Testis (tissue), 3 donors: ENCODE results near the gene PDZD4. TPM values are rescaled to one million over a fixed set of nuclear protein-coding genes. Genes with fewer than 3 reads are reported as not detected.

Experiments
- DNase-seq: peaks from one replicate; pipeline ENCODE4 v3.0.0-alpha.2; 2019
- H3K27ac ChIP-seq, 2 donors: fragments of 200-600 bp; sonication (generic); one replicate each; pipeline ENCODE4 v1.5.1; 2019
- H3K27me3 ChIP-seq: fragments of 200-600 bp; sonication (generic); one replicate; pipeline ENCODE4 v1.5.1; 2019
- H3K36me3 ChIP-seq: fragments of 200-600 bp; sonication (generic); one replicate; pipeline ENCODE4 v1.5.1; 2017; ENCODE audit warnings: low read depth; ENCODE audit errors: missing control alignments
- H3K4me1 ChIP-seq: fragments of 200-600 bp; sonication (generic); one replicate; pipeline ENCODE4 v1.5.1; 2019
- H3K4me3 ChIP-seq, 2 donors: fragments of 200-600 bp; sonication (generic); one replicate each; pipeline ENCODE4 v1.5.1; 2017 to 2019
- H3K9me3 ChIP-seq: fragments of 200-600 bp; sonication (generic); one replicate; pipeline ENCODE4 v1.5.1; 2017
- POLR2A ChIP-seq: fragments of 450-650 bp; IDR thresholded peaks from one replicate; pipeline ENCODE4 v1.6.1; 2017; ENCODE audit warnings: antibody characterized with exemption, mild to moderate bottlenecking, moderate library complexity
- WGBS, 2 donors: methylation state at CpG; one replicate each; pipeline ENCODE4 v1.1.5; 2018; 5-methylcytosine and 5-hydroxymethylcytosine counted together
- intact Hi-C: fragments of 100-400 bp; cut with DNase I; formaldehyde crosslinking; loops from one replicate; pipeline ENCODE4 v1.15.1; 2023; ENCODE audit warnings: low total_unique reads
- polyA plus RNA-seq: library from polyadenylated mRNA; stranded (reverse); fragments of 350-450 nt; fragmentation: Illumina TruSeq; extraction: RNeasy Lipid Tissue Mini Kit (QIAGEN cat#74804); gene quantifications from one replicate; pipeline ENCODE4 v1.2.3, GENCODE V29; 2014; ENCODE audit warnings: low read depth, low replicate concordance; ENCODE audit not compliant: insufficient read depth
- total RNA-seq, 2 donors: library from RNA; depleted of rRNA; stranded (reverse); fragments of >200 nt; gene quantifications; one replicate each; pipeline ENCODE4 v1.2.3, GENCODE V29; 2016
- TF ChIP-seq, protein P1 (sequence below), 3 experiments: fragments of 450-650 bp in 2 of 3; fragments of 200-600 bp in 1 of 3; sonication (generic) in 1 of 3; IDR thresholded peaks; one replicate each; pipeline ENCODE4 v1.5.1; 2016 to 2019; ENCODE audit warnings: antibody characterized with exemption in 3 of 3, mild to moderate bottlenecking in 2 of 3, moderate library complexity in 1 of 3

The PDZD4 gene
- total and polyA plus RNA-seq, 3 donors from 2014 or later, result 11.2 to 17.2 (median 13.5) TPM

DNA sequence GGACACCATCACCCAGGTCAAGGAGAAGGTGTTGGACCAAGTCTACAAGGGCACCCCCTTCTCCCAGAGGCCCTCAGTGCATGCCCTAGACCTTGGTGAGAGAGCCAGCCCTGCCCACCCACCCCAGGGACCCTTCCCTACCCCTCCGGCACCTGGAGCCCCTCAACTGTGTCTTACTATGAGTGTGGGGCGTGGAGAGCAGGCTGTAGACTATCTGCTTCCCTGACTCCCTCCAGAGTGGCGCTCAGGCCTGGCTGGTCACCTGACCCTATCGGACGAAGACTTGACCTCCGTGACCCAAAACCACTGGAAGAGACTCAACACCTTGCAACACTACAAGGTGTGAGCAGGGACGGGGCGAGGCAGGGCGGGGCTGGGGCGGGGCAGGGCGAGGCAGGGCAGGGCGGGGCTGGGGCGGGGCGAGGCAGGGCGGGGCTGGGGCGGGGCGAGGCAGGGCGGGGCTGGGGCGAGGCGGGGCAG lies 54.2 kb downstream of the PDZD4 start:
- intact Hi-C loops, result no loop called here
- H3K4me3 ChIP-seq, result no peak overlapping the region
- no peaks in the 10 kb centered on the region for H3K27me3 ChIP-seq
- H3K36me3 ChIP-seq, result no peaks in the 10 kb centered on the region
- no peaks in the 10 kb centered on the region for H3K4me1 ChIP-seq
- TF ChIP-seq, protein P1, sequence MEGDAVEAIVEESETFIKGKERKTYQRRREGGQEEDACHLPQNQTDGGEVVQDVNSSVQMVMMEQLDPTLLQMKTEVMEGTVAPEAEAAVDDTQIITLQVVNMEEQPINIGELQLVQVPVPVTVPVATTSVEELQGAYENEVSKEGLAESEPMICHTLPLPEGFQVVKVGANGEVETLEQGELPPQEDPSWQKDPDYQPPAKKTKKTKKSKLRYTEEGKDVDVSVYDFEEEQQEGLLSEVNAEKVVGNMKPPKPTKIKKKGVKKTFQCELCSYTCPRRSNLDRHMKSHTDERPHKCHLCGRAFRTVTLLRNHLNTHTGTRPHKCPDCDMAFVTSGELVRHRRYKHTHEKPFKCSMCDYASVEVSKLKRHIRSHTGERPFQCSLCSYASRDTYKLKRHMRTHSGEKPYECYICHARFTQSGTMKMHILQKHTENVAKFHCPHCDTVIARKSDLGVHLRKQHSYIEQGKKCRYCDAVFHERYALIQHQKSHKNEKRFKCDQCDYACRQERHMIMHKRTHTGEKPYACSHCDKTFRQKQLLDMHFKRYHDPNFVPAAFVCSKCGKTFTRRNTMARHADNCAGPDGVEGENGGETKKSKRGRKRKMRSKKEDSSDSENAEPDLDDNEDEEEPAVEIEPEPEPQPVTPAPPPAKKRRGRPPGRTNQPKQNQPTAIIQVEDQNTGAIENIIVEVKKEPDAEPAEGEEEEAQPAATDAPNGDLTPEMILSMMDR (IDR thresholded peaks at IDR 0.05), result no peak
- TF ChIP-seq POLR2A, result no peak
- WGBS, 2 donors, result 69% methylated on average over 7 of the region's 20 CpGs; no CpG with 5 or more reads in 1 of the 2 donors
- DNase-seq, result no peak
- H3K27ac ChIP-seq, result no peak overlapping the region
- no peaks in the 10 kb centered on the region for H3K9me3 ChIP-seq

DNA sequence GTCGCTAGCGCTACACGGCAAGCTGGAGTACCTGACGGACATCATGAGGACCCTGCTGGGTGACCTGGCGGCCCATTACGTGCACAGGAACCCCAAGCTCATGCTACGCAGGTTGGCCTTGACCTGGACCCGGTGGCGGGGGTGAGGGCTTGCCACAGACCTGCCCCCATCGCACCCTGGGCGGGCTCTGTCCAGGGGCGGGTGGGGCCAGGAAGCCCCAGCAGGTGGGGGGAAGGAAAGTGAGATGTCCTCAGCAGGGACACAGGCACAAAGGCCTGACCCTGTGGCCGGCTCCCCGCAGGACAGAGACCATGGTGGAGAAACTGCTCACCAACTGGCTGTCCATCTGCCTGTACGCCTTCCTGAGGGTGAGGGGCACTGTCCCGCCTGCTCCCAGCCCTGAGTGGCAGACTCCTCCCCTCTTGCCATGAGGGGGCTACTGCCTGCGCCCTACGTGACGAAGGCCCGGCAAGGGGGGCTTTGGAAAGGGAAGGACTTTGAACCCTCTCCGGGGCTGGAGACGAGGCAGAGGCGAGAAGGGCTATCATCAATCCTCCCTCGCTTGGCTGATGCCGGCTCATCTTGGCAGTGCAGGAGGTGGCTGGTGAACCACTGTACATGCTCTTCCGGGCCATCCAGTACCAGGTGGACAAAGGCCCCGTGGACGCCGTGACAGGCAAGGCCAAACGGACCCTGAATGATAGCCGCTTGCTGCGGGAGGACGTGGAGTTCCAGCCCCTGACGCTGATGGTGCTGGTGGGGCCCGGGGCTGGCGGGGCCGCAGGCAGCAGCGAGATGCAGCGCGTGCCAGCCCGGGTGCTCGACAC lies 54.8 kb downstream of the PDZD4 start:
- no peaks in the 10 kb centered on the region for H3K27me3 ChIP-seq
- H3K4me1 ChIP-seq, result no peaks in the 10 kb centered on the region
- no peak for TF ChIP-seq POLR2A
- TF ChIP-seq, protein P1 (IDR thresholded peaks at IDR 0.05), result no peak
- H3K9me3 ChIP-seq, result no peaks in the 10 kb centered on the region
- no peak overlapping the region for H3K4me3 ChIP-seq
- intact Hi-C loops, result no loop called here
- DNase-seq, result no peak
- H3K36me3 ChIP-seq, result no peaks in the 10 kb centered on the region
- no peak overlapping the region for H3K27ac ChIP-seq
- 88% methylated on average over 14 of the region's 42 CpGs; no CpG with 5 or more reads in 1 of the 2 donors for WGBS, 2 donors

DNA sequence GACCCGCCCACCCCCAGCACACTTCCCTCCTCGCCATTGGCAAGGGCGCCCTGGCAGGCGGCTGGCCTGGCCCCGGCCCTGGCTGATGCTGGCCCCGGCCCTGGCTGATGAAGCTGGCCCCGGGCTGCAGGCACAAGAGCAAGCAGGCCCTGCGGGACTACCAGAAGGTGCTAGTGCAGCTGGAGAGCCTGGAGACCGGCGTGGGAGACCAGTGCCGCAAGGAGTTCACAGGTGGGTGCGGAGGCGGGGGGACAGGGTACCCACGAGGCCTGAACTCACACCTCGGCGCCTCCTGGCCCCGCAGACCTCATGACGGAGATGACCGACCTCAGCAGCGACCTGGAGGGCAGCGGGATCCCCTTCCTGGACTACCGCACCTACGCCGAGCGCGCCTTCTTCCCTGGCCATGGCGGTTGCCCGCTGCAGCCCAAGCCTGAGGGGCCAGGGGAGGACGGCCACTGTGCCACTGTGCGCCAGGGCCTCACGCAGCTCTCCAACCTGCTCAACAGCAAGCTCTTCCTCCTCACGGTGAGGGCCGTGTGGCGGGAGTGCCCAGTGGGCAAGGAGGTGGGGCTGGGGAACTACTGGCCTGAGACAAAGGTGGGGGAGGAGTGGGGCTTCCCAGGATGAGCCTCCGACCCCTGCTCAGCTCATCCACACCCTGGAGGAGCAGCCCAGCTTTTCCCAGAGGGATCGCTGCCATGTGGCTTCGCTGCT lies 55.6 kb downstream of the PDZD4 start:
- H3K9me3 ChIP-seq, result no peaks in the 10 kb centered on the region
- no peaks in the 10 kb centered on the region for H3K4me1 ChIP-seq
- H3K27me3 ChIP-seq, result no peaks in the 10 kb centered on the region
- WGBS, 2 donors, result 95% methylated on average over 31 of the region's 37 CpGs; no CpG with 5 or more reads in 1 of the 2 donors
- H3K36me3 ChIP-seq, result no peaks in the 10 kb centered on the region
- no peak overlapping the region for H3K4me3 ChIP-seq
- no peak overlapping the region for H3K27ac ChIP-seq
- TF ChIP-seq POLR2A, result no peak
- TF ChIP-seq, protein P1 (IDR thresholded peaks at IDR 0.05), result no peak
- DNase-seq, result no peak
- intact Hi-C loops, result no loop called here

DNA sequence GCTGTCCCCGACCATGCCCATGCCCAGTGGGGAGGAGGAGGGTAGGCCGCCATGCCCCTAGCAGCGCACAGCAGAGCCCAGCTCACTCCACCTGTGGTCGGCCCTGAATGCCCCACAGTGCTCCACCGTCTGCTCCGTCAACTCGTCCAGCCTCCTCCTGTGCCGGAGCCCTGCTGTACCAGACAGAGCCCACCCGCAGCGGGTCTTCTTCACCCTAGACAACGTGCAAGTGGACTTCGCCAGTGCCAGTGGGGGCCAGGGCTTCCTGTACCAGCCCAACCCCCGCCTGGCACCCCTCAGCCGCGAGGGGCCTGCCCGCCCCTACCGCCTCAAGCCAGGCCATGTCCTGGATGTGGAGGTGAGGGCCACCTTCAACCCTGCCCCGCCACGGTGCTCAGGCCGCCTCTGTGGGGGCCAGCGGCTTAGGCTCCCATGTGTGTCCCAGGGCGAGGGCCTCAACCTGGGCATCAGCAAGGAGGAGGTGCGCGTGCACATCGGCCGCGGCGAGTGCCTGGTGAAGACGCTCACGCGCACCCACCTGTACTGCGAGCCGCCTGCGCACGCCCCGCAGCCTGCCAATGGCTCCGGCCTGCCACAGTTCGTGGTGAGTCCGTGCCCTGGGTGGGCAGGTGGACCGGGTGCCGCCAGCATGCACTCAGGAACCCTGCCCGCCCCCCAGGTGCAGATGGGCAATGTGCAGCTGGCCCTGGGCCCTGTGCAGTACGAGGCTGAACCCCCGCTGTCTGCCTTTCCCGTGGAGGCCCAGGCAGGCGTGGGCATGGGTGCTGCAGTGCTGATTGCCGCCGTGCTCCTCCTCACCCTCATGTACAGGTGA lies 56.4 kb downstream of the PDZD4 start:
- TF ChIP-seq, protein P1 (IDR thresholded peaks at IDR 0.05), result no peak
- TF ChIP-seq POLR2A, result no peak
- Histone ChIP-seq H3K9me3 (no peaks in the 10 kb centered on the region), H3K4me1 (no peaks in the 10 kb centered on the region), H3K27me3 (no peaks in the 10 kb centered on the region), H3K36me3 (no peaks in the 10 kb centered on the region), H3K27ac (no peak overlapping the region), H3K4me3 (no peak overlapping the region)
- intact Hi-C loops, result no loop called here
- WGBS, 2 donors, result 93% methylated on average over 7 of the region's 48 CpGs; no CpG with 5 or more reads in 1 of the 2 donors
- DNase-seq, result no peak
